GM18858 (cell line): ENCODE measurements around the gene PRKAG2.

Source experiments
- ATAC-seq: cut with Tn5 transposase; IDR thresholded peaks from one replicate; pipeline ENCODE4 v1.9.1; 2021; ENCODE audit not compliant: unreplicated experiment

Gene PRKAG2

DNA sequence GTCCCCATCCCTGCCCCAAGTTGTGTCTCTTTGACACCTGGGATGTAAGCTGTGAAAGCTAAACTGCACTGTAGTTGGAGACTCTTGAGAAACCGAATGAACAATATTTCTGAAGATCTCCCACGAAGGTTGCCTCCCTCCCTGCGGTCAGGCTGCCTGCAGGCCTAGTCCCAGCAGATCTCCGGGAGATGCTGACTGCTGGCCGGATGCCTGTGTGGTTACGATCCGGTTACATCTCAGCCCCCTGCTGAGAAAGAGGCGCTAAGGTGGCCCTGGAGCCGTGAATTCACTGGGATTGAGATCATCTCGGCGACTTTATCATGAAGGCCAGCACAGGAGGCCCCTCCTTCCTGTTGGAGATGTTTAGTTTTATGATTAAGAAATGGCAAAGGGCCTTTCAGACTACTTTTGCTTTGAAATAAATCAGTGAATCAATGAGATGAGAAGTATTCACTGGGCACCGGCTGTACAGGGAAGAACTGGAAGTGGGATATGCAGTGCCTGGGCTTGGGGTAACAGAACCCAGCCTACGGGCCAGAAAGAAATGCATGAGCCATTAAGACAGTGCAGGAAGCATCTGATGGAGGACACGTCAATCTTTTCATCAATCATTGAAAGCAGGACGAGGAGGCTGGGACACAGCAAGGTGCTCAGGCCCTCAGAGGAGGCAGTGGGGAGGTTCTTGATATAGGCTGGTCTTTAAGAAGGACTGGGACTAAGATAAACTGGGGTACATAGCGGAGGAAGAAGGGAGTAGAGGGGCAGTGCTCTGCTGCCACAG, 177.6 kb downstream of the PRKAG2 start:
- ATAC-seq = no peak

- ATAC-seq = no peak
Observed at GRCh38 chr7:151697942-151698341, 179.0 kb downstream of the PRKAG2 start.

- ATAC-seq = no peak
Observed at GRCh38 chr7:151697515-151697895, 179.4 kb downstream of the PRKAG2 start.

DNA sequence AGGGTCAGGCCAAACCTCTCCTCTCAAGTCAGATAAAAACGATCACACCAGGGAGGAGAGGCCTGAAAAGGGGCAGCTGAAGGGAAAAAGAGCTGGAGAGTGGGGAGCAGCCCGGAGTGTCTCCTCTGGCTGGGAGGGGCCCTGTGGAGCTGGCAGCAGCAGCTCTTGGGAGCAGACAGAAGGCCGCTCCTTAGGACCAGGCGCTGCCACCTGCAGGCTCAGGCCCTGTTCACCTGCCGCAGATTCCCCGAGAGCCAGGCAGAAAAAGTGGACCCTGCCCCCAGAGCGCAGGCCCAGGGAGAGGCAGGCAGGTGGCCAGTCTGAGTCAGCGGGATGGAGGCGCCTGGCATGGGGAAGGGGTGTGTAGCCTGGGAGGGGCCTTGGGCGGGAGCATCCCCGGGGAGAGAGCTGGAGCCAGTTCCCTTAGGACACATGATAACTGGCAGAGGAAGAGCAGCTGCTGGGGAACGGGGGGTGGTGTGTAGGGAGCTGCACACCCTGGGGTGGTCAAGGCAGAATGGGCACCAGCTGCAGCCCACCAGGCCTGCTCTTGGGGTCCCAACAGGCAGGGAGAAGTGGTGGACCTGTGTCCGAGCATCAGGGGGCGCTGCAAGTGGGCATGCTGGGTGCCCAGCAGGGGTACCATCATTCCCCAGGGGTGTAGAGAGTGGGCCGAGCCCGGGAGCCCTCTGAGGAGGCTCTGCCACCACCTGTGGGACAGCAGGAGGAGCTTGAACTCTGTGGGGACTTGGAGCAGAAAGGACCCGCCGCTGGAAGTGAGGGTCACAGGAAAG, 180.0 kb downstream of the PRKAG2 start:
- no peak for ATAC-seq

DNA sequence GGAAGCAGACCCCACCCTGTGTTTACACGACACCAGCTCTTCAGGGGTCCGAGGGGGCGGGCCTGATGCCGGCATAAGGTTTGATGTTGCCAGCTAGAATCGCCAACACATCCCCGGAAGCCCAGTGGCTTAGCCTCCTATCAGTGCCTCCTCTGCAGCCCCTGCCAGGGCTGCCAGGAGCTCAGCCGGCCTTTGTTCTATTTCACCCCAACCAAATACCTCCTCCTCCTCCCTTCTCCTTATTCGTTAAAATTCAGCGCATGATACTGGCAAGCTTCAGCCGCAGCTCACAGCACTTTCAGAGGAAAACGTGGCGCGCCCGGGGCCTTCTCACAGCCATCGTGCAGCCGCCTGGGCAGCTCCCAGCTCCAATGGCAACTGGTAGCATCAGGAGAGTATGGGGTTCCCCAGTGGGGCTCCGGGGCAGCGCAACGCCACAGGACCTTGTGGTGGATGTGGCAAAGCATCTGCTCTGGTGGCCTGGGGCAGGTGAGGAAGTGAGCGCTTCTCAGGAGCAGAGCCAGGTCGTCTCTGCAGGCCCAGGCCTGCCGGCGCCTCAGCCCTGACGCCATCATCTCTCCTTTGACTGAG, 180.9 kb downstream of the PRKAG2 start:
- ATAC-seq = no peak

DNA sequence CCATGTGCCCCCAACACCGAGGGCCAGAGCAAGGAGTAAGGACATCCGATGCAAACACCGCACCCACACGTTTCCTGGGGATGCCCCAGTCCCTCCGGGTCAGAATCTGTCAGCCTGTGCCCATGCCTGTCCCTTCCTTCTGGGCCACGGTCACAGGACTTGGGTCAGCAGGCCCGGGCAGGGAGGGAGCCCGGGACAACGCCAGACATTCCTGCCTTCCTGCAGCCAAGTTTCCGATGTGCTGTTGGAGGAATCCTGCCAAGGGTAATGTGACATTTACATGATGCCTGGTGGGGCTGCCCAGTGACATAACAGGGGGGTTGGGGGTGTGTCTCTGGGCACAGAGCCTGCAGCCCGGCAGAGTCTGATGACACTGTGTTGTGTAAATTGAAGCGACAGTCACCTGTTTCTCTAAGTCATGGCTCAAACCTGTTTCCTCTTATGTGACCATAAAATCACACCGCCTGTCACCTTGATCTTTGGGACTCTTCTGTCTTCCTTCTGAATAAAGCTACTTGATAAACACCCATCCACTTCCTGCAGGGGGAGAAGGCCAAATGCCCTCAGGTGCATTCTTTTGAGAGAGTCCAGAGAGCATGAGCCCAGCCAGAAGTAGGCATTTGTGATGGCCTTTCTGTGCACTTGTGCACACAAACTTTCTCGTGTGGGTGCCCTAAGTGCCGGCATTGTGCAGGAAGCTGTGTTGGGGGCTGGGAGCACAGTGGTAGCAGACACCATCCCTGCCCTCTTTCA, 181.9 kb downstream of the PRKAG2 start:
- no peak for ATAC-seq

GRCh38 chr7:151694441-151694827, 182.5 kb downstream of the PRKAG2 start:
- no peak for ATAC-seq

- no peak for ATAC-seq
Observed at GRCh38 chr7:151693140-151693539, 183.8 kb downstream of the PRKAG2 start.

- ATAC-seq = no peak
Observed at GRCh38 chr7:151692721-151693120, 184.2 kb downstream of the PRKAG2 start.

DNA sequence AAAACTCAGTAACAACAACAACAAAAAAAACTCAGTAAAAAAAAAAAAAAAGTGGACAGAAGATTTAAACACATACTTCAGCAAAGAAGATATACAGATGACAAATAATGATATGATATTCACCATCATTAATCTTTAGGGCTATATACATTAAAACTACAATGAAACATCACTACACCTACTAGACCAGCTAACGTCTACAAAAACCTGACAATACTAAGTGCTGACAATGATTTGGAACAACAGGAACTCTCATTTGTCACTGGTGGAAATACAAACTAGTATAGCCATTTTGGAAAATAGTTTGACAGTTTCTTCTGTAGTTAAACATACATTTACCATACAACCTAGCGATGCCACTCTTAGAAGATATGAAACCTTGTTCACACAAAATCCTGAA, 185.5 kb downstream of the PRKAG2 start:
- no peak for ATAC-seq

DNA sequence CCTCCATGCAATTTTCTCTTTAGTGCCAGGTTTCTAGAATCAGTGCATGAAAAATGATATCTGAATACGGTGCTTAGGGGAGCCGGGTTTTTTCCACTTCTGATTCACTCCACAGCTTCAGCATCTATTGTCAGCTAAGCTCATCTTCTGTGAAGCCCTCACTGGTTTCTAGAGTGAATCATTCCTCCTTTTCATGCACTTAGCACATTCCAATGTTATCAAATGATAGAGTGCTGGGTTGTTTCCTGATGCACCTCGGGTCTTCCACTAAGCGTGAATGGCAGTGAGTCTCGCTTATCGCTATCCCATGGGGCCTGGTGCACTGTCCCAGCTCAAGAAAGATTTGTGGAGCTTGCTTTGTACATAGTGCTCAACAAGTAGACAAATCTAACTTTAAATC, 186.3 kb downstream of the PRKAG2 start:
- no peak for ATAC-seq

GRCh38 chr7:151689196-151689971, 187.5 kb downstream of the PRKAG2 start:
- ATAC-seq = no peak

DNA sequence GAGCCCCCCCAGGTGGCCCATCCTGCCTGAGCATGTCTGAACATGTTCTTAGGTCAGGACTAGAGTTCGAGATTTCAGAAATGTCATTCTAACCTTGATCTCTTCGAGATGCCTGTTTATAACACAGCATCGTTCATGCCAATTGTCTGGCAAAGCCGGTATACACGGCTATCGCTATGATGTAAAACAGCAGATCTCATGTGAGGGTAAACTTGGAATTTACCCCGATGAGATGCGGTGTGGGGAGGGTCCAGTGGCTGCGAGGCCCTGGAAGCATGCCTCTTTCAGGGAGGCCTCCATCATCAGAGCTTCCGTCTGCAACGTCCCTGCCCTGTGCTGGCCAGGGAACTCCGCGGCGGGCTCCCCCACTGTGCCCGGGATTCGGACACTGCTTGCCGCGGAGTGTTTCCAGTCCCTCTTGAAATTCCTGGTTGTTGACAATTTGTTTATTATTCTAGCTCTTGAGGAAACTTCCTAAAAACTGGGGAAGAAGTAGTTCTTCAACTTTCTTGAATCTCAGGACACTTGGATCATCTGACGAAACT, 188.6 kb downstream of the PRKAG2 start:
- no peak for ATAC-seq

DNA sequence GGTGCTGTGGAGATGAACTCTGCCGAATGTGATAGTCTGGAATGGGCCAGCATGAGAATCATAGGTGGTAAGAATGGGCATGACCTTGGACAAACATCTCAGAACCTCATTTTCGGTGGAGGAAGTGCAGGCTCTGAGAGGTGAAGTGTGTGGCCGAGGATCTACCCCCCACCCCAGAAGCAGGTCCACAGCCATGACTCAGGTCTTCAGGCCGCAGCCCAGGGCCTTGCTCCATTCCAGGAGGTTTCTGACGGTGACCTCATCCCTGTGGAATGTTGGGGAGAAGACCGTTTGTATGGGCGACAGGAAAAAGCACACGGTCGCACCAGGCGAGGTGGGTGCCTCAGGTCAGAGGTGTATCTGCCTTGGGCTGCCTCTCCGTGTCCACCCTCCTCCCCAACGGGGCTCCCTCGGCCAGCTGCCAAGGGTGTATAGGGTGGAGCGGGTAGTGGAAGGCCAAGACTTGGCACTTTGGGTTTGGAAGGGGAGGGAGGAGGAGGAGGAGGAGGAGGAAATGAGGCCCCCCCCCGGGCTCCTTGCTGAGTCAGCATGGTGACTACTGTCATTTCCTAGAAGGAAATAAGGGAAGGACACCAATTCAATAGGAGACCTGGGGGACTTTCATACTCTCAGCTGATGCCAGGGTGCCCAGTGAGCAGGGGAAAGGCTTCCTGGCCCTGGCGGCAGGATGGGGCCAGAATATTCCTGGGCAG, 189.2 kb downstream of the PRKAG2 start:
- no peak for ATAC-seq

GRCh38 chr7:151686826-151687225, 190.1 kb downstream of the PRKAG2 start:
- no peak for ATAC-seq

DNA sequence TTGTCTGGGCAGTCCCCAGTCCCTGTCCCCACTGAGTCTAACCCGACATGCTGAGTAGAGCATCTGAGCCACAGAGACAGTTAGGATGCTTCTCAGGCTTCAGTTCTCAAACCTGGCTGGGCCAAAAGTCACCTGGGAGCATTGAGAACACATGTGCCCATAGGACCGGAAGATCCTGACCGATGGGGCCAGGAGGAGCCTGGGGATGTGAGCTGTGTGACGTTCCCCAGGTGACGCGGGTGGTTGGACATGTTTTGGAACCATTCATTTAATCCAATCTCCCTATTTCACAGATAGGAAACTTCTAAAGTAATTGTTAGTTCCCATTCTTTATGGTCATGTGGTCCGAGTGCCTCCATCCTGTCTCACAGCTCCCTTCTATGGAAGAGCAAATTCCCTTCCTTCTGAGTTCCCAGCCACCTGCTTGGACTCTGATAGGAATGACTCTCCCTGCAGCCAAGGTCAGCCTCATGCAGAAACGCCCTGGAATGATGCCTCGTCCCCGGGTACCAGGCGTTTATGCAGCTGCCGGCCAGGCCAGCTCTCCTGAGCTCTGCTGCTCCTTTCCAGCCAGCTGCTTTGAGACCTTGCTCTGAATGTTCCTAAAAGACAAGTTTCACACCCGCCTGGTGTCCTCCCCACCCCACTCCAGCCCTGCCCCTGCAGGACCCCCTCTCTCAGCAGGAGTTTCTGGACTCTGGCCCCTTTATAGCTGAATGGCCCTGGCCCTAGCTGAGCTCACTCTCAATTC, 190.7 kb downstream of the PRKAG2 start:
- ATAC-seq = no peak

DNA sequence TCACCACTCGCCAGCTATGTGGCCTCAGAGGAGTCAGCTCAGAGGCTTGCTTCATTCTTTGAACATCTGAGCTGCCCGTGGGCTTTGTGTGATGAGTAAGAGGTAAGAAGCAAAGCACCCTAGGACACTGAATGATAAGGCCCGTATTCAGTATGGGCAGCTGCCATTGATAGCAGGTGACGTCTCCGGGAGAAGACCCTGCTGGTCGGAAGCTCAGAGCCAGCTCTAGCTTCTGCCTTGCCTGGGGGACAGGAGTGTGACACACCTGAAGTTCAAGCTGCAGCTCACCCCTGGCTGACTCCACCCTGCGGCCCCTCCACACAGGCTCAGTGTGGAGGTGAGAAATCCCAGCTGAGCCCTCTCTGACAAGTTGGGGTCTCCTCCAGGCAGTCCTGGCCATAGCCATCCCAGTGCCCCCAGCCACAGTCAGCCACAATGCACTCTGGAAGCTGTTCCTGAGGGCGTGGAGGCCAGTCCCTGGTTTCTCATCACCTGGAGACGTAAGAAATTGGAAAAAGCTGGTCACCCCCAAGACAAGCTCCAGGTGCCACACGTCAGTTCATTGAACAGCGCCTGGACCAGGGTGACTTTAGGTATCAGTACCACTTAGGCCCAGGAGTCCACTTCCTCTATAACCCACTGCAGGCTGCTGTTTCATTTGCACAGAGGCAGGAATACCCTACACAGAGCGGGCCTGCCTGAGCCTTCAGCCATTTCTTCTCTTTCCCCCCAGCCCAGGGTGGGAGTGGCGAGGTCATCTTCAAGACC, 192.3 kb downstream of the PRKAG2 start:
- no peak for ATAC-seq
